ENCODE measurements around the gene TMEM270. TPM values are rescaled to one million over a fixed set of nuclear protein-coding genes. Genes with fewer than 3 reads are reported as not detected.

Gene TMEM270
- total and polyA plus RNA-seq, 8 donors = 0.25 to 0.31 TPM; not detected in 6

DNA sequence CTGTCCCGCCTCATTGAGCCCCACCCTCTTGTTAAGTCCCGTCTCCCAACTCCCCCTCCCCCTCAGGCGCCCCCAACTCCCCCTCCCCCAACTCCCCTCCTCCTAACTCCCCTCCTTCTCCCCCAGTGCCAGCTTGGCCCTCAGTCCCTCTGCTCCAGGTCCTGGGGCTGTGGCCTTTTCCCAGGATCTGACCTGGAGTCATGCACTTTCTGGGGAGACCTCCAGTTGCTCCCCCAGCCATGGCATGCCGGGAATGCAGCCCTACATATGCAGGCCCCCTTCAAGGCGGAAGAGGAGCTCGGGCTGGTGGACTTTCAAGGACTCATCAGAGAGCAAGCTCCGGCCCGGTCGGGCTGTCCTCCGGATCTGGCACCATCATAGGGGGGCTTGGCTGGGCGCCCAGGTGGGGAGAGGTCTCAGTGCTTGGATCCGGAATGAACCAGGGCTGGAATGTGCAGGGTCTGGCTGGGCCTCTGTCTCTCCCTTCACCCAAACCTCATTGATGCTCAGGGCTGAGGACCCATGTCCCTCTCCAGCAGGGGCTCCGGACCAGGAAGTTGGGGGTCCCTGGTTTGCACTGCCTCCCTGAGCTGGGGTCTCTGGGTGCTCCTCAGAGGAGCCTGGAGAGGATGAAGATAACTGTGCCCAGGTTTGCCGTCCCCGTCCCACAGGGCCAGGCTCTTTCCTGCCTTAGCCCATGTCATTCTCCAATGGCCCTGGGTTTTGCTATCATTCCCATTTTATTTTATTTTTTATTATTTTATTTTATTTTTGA is 41.1 kb downstream of the TMEM270 start:
- Histone ChIP-seq H3K4me3 (no peak overlapping the region), H3K27ac (no peak overlapping the region), H3K27me3 (no peaks in the 10 kb centered on the region), H3K9me3 (no peaks in the 10 kb centered on the region), H3K4me1 (no peaks in the 10 kb centered on the region), H3K36me3 (no peaks in the 10 kb centered on the region)
- WGBS, 2 donors = 64 to 75% methylated on average over 14 to 15 of the region's 15 CpGs
- ATAC-seq = no peak
- intact Hi-C loops (cut with DNase I) = no loop called here
- FAIRE-seq = no peak
- DNase-seq = peak in 1 of 6 donors; percentile 58
- TF ChIP-seq, protein P1, sequence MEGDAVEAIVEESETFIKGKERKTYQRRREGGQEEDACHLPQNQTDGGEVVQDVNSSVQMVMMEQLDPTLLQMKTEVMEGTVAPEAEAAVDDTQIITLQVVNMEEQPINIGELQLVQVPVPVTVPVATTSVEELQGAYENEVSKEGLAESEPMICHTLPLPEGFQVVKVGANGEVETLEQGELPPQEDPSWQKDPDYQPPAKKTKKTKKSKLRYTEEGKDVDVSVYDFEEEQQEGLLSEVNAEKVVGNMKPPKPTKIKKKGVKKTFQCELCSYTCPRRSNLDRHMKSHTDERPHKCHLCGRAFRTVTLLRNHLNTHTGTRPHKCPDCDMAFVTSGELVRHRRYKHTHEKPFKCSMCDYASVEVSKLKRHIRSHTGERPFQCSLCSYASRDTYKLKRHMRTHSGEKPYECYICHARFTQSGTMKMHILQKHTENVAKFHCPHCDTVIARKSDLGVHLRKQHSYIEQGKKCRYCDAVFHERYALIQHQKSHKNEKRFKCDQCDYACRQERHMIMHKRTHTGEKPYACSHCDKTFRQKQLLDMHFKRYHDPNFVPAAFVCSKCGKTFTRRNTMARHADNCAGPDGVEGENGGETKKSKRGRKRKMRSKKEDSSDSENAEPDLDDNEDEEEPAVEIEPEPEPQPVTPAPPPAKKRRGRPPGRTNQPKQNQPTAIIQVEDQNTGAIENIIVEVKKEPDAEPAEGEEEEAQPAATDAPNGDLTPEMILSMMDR (IDR thresholded peaks at IDR 0.05) = no peak

- intact Hi-C loops (cut with DNase I) = no loop called here
- no peak overlapping the region for H3K4me3 ChIP-seq
- H3K4me1 ChIP-seq = no peaks in the 10 kb centered on the region
- no peaks in the 10 kb centered on the region for H3K27me3 ChIP-seq
- TF ChIP-seq, protein P1 (IDR thresholded peaks at IDR 0.05) = no peak
- no peaks in the 10 kb centered on the region for H3K9me3 ChIP-seq
- no peak for ATAC-seq
- H3K36me3 ChIP-seq = no peaks in the 10 kb centered on the region
- 81 to 91% methylated on average over 15 of the region's 15 CpGs for WGBS, 2 donors
- H3K27ac ChIP-seq = no peak overlapping the region
- FAIRE-seq = no peak
- peak in 1 of 6 donors; percentile 32 for DNase-seq
Measured at GRCh38 chr7:73903321-73904218, 42.6 kb downstream of the TMEM270 start.

DNA sequence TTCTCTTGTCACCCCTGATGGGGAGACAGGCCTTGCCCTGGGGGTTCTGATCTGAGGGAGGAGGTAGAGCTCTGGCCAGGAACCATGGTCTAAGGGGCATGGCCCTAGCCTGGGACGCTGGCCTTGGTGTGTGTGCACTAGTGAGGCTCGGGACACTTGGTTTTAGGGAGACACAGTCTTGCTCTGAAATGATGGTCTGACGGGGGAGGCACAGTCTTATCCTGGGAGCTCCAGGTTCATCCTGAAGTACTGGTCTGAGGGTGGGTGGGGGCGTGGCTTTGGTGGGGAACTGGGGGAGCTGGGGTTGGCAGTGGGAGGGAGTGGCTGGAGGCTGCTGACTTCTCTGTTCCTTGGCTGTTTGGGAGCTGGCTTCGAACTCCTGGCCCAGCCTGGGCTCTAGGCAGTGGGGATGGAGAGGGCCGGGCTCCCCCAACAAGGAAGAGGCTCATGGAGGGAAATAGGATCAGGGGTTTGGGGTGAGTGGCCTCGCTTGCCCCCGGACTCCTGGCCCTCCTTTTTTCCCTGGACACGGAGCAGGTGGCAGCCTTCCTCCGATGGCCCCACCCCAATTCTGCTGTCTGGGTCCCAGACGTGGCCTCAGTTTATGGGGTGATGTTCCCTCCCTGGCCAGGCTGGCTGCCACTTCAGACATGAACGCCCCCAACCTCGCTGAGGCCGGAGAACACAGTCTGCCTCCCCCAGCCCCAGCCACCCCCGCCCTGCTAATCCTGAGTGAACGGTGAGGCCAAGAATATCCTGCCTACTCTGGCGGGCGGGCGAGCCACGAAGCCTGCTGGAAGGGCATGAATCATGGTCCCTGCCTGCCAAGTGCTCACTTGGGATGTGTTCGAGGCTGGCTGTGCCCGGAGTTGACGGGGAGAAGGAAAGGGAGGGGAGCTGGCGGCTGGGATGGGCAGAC is 43.5 kb downstream of the TMEM270 start:
- Histone ChIP-seq H3K27me3 (no peaks in the 10 kb centered on the region), H3K4me1 (no peaks in the 10 kb centered on the region), H3K36me3 (no peaks in the 10 kb centered on the region), H3K9me3 (no peaks in the 10 kb centered on the region), H3K4me3 (no peak overlapping the region), H3K27ac (no peak overlapping the region)
- intact Hi-C loops (cut with DNase I) = no loop called here
- 76 to 81% methylated on average over 24 of the region's 24 CpGs for WGBS, 2 donors
- ATAC-seq (no peak), FAIRE-seq (no peak), DNase-seq (peak in 1 of 6 donors; percentile 36)
- TF ChIP-seq, protein P1 (IDR thresholded peaks at IDR 0.05) = no peak

DNA sequence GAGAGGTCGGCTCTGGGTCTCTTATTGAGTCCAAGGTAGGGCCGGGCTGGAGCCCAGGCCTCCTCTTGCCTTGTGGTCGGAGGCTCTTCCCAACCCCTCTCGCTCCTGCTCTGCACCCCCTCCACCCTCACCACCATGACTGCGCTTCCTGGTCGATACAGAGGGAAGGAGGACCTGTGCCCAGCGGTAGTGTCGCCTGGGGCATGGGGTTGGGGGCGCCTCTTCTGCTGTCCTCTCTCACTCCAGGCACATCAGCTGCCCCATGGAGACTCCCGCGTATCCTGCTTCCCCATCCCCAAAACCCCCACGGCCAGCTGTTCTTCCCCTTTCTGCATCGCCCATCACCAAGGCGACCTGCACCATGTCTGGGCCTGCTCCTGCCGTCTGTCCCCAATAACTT is 44.4 kb downstream of the TMEM270 start:
- 90 to 91% methylated on average over 14 to 15 of the region's 15 CpGs for WGBS, 2 donors
- no peak overlapping the region for H3K27ac ChIP-seq
- no peaks in the 10 kb centered on the region for H3K9me3 ChIP-seq
- H3K27me3 ChIP-seq = no peaks in the 10 kb centered on the region
- H3K36me3 ChIP-seq = no peaks in the 10 kb centered on the region
- FAIRE-seq (no peak), DNase-seq (peak in 1 of 6 donors; percentile 39), ATAC-seq (no peak)
- H3K4me3 ChIP-seq = no peak overlapping the region
- intact Hi-C loops (cut with DNase I) = no loop called here
- no peaks in the 10 kb centered on the region for H3K4me1 ChIP-seq
- TF ChIP-seq, protein P1 (IDR thresholded peaks at IDR 0.05) = no peak

All from pancreas (tissue), 10 donors.